GM23248 (cell line): ENCODE measurements around the gene LILRA5.

Experiments
- EZH2 ChIP-seq: fragments of 200-600 bp; sonication (generic); IDR thresholded peaks from 2 replicates; pipeline ENCODE4 v1.6.1; 2018; ENCODE audit warnings: antibody characterized with exemption, mild to moderate bottlenecking; ENCODE audit not compliant: insufficient read depth, poor library complexity, severe bottlenecking
- EZH2phosphoT487 ChIP-seq: fragments of 200-600 bp; sonication (generic); IDR thresholded peaks from 2 replicates; pipeline ENCODE4 v1.6.1; 2018; ENCODE audit warnings: antibody characterized with exemption, moderate library complexity, mild to moderate bottlenecking, low read depth; ENCODE audit not compliant: insufficient read depth

GRCh38 chr19:54316746-54317107, 3.8 kb upstream of the LILRA5 start:
- TF ChIP-seq EZH2phosphoT487: no peak
- TF ChIP-seq EZH2: no peak
